Measurements from ENCODE around the gene RPS21.

- TF ChIP-seq, protein P1, sequence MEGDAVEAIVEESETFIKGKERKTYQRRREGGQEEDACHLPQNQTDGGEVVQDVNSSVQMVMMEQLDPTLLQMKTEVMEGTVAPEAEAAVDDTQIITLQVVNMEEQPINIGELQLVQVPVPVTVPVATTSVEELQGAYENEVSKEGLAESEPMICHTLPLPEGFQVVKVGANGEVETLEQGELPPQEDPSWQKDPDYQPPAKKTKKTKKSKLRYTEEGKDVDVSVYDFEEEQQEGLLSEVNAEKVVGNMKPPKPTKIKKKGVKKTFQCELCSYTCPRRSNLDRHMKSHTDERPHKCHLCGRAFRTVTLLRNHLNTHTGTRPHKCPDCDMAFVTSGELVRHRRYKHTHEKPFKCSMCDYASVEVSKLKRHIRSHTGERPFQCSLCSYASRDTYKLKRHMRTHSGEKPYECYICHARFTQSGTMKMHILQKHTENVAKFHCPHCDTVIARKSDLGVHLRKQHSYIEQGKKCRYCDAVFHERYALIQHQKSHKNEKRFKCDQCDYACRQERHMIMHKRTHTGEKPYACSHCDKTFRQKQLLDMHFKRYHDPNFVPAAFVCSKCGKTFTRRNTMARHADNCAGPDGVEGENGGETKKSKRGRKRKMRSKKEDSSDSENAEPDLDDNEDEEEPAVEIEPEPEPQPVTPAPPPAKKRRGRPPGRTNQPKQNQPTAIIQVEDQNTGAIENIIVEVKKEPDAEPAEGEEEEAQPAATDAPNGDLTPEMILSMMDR (IDR thresholded peaks at IDR 0.05; ENCODE audit: insufficient read depth, low read length): no peak
- no peak for TF ChIP-seq REST (IDR thresholded peaks at IDR 0.05; ENCODE audit: insufficient replicate concordance, low read depth)
These were observed 41.1 kb downstream of the RPS21 start for GRCh38 chr20:62428002-62428372.
